BLaER1 treated with 17β-estradiol and CSF1 and Interleukin-3, amounts not matched to agents 10 nM and 100 nM (cell line): ENCODE data around the gene SH3D19.

ENCODE experiments used
- H3K27ac ChIP-seq, 11 experiments: shearing (Covaris generic); formaldehyde crosslinking; 2 replicates each; pipeline ENCODE4 v1.8.1; 2022
- H3K27me3 ChIP-seq, 11 experiments: shearing (Covaris generic); formaldehyde crosslinking; 2 replicates each; pipeline ENCODE4 v1.8.1; 2022
- H3K36me3 ChIP-seq, 11 experiments: shearing (Covaris generic); formaldehyde crosslinking; 2 replicates each; pipeline ENCODE4 v1.8.1; 2022
- H3K4me1 ChIP-seq, 10 experiments: shearing (Covaris generic); formaldehyde crosslinking; 2 replicates each; pipeline ENCODE4 v1.8.1; 2022
- H3K4me2 ChIP-seq, 11 experiments: shearing (Covaris generic); formaldehyde crosslinking; 2 replicates each; pipeline ENCODE4 v1.8.1; 2022
- H3K4me3 ChIP-seq, 10 experiments: shearing (Covaris generic); formaldehyde crosslinking; 2 replicates each; pipeline ENCODE4 v1.8.1; 2022
- H3K9ac ChIP-seq, 11 experiments: shearing (Covaris generic); formaldehyde crosslinking; 2 replicates each; pipeline ENCODE4 v1.8.1; 2022
- H3K9me3 ChIP-seq, 11 experiments: shearing (Covaris generic); formaldehyde crosslinking; replicated peaks in 1 of 11; 2 replicates each; pipeline ENCODE4 v1.8.1; 2022
- H4K20me1 ChIP-seq, 11 experiments: shearing (Covaris generic); formaldehyde crosslinking; 2 replicates each; pipeline ENCODE4 v1.8.1; 2022
- Cebpa-rat ChIP-seq, 11 experiments: shearing (Covaris generic); IDR thresholded peaks; 2 replicates each; pipeline ENCODE4 v1.8.1; 2022

Gene SH3D19

DNA sequence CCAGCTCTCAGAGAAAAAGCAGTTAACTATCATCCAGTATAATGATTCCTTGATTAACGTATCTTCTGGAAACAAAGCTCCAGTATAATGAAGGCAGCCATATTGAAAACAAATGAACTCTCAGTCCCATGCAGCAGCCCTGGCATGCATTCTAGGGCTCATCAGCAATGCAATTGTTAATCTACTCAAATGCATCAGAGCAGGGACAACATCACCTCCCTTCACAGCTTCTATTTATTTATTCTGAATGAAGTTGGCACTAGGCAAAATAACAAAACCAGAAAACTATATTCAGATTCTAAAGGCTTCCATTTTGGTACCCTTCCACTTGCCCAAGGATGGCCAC is 11.4 kb downstream of the SH3D19 start:
- Histone ChIP-seq H3K36me3 (no peaks in the 10 kb centered on the region), H3K9me3 (no peaks in the 10 kb centered on the region), H3K4me3 (no peak overlapping the region), H3K9ac (no peak overlapping the region), H4K20me1 (no peaks in the 10 kb centered on the region), H3K4me1 (no peaks in the 10 kb centered on the region), H3K4me2 (no peak overlapping the region), H3K27ac (no peak overlapping the region), H3K27me3 (no peaks in the 10 kb centered on the region)
- no peak for TF ChIP-seq Cebpa-rat (IDR thresholded peaks at IDR 0.05)

DNA sequence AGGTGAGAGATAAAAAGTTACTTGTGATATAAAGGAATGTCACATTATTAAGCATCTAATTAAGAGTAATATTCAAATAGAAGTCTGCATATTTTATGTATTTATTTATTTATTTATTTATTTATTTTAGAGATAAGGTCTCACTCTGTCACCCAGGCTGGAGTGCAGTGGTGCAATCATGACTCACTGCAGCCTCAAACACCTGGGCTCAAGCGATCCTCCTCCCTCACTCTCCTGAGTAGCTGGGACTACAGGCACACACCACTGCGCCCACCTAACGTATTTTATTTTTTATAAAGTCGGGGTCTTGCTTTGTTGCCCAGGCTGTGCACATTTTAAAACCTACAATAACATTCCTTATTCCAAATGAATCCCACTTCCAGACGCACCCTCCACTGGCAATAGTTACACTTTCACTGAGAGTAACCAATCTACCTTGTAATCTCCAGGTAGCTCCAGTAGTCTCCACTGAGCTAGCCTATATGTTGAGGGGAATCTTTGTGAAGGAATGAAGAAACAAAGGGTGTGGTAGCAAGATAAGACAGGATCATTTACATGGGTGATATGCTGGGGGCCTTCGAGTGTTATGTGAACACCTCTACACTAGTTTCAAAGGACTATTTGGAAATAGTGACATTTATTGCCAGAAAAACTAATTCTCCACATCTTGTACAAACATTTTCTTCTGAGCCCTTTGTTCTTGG is 11.9 kb downstream of the SH3D19 start:
- H3K27me3 ChIP-seq: no peaks in the 10 kb centered on the region
- no peak overlapping the region for H3K9ac ChIP-seq
- H3K4me1 ChIP-seq: no peaks in the 10 kb centered on the region
- no peak for TF ChIP-seq Cebpa-rat (IDR thresholded peaks at IDR 0.05)
- no peak overlapping the region for H3K4me2 ChIP-seq
- H3K9me3 ChIP-seq: no peaks in the 10 kb centered on the region
- H3K36me3 ChIP-seq: no peaks in the 10 kb centered on the region
- no peak overlapping the region for H3K27ac ChIP-seq
- H4K20me1 ChIP-seq: no peaks in the 10 kb centered on the region
- no peak overlapping the region for H3K4me3 ChIP-seq

DNA sequence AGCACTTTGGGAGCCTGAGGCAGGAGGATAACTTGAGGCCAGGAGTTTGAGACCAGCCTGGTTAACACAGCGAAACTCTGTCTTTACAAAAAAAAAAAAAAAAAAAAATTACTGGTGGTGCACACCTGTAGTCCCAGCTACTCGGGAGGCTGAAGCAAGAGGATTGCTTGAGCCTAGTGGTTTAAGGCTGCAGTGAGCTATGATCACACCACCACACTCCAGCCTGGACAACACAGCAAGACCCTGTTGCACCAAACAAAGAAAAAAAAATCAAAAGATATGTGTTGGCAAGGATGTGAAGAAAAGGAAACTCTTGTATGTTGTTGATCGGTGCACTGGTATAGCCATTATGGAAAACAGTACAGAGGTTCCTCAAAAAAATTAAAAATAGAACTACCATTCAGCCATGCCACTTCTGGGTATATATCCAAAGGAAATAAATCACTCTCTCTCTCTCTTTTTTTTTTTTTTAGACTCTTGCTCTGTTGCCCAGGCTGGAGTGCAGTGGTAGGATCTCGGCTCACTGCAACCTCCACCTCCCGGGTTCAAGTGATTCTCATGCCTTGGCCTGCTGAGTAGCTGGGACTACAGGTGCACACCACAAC is 15.2 kb downstream of the SH3D19 start:
- Histone ChIP-seq H3K27me3 (no peaks in the 10 kb centered on the region), H3K36me3 (no peaks in the 10 kb centered on the region), H3K27ac (no peak overlapping the region), H4K20me1 (no peaks in the 10 kb centered on the region), H3K4me3 (no peak overlapping the region), H3K4me2 (no peak overlapping the region), H3K9ac (no peak overlapping the region), H3K9me3 (0 out of 22 replicates have a peak, but pooled peaks cover 0 to 4% (median 0%) of the 10 kb centered on the region in 11 experiments), H3K4me1 (no peaks in the 10 kb centered on the region)
- TF ChIP-seq Cebpa-rat (IDR thresholded peaks at IDR 0.05): no peak

DNA sequence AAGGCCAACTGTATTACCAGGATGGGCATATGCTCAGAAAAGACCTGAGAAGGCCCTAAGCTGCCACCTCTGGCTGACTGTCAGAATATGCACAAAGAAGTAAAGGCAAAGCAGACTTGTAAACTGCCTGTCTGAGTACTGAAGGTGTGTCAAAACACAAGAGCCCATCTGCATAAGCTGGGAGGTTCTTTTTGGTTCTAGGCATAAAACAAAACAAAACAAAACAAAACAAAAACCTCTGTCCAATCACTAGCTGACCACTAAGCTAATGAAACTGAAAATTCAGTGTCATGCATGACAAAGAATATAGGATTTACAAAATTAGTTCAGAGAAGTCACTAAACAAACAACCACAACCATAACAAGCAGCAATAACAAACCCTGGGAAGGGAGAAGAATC is 20.6 kb downstream of the SH3D19 start:
- no peak overlapping the region for H3K9ac ChIP-seq

DNA sequence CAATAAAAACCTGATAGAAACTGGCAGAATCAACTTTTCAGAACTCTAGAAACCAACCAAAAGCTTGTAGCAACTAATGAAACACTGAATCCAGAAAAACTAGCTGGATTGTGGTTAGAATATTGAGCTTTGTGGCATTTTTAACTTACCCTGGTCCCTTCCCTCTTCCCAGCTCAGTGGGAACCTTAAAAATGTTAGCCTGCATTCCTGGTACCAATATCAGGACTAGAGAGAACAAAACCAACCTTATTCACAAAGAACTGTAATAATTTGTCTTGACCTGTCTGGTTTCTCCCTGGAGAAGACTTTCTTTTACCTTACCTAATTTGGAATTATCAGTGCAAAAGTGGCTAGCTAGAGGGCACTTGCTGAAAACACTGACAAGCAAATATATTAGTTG is 21.2 kb downstream of the SH3D19 start:
- H3K27me3 ChIP-seq: no peaks in the 10 kb centered on the region
- TF ChIP-seq Cebpa-rat (IDR thresholded peaks at IDR 0.05): no peak
- H3K36me3 ChIP-seq: no peaks in the 10 kb centered on the region
- H3K27ac ChIP-seq: no peak overlapping the region
- H3K4me2 ChIP-seq: no peak overlapping the region
- no peaks in the 10 kb centered on the region for H3K4me1 ChIP-seq
- H3K4me3 ChIP-seq: no peak overlapping the region
- H3K9me3 ChIP-seq: 0 out of 22 replicates have a peak, but pooled peaks cover 0 to 4% (median 0%) of the 10 kb centered on the region in 11 experiments
- no peaks in the 10 kb centered on the region for H4K20me1 ChIP-seq
- no peak overlapping the region for H3K9ac ChIP-seq

More for the DNA sequence above, 20.6 kb downstream of the SH3D19 start:
- H3K4me2 ChIP-seq: no peak overlapping the region
- 0 out of 22 replicates have a peak, but pooled peaks cover 0 to 4% (median 0%) of the 10 kb centered on the region in 11 experiments for H3K9me3 ChIP-seq
- H3K36me3 ChIP-seq: no peaks in the 10 kb centered on the region
- TF ChIP-seq Cebpa-rat (IDR thresholded peaks at IDR 0.05): no peak
- H4K20me1 ChIP-seq: no peaks in the 10 kb centered on the region
- H3K27me3 ChIP-seq: no peaks in the 10 kb centered on the region
- H3K27ac ChIP-seq: no peak overlapping the region
- no peak overlapping the region for H3K4me3 ChIP-seq
- no peaks in the 10 kb centered on the region for H3K4me1 ChIP-seq

DNA sequence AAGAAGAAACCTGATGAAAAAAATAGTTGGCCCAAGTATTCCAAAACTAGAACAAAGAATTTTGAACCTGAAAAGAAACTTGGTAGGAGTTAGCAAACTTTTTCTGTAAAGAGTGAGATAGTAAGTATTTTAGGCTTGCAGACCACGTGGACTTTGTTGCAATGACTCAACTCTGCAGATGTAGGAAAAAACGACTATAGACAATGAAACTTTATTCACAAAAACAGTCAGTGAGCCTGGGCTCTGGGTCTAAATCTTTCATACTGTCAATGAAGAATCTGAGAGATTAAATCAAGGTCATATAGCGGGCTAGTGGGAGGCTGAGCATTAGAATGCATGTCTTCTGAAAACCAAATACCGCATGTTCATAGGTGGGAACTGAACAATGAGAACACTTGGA is 23.0 kb downstream of the SH3D19 start:
- Histone ChIP-seq H3K9ac (no peak overlapping the region), H4K20me1 (no peaks in the 10 kb centered on the region), H3K4me1 (no peaks in the 10 kb centered on the region), H3K27me3 (no peaks in the 10 kb centered on the region), H3K36me3 (no peaks in the 10 kb centered on the region), H3K4me3 (no peak overlapping the region), H3K27ac (no peak overlapping the region), H3K9me3 (0 out of 22 replicates have a peak, but pooled peaks cover 0 to 3% (median 0%) of the 10 kb centered on the region in 11 experiments), H3K4me2 (no peak overlapping the region)
- TF ChIP-seq Cebpa-rat (IDR thresholded peaks at IDR 0.05): no peak

DNA sequence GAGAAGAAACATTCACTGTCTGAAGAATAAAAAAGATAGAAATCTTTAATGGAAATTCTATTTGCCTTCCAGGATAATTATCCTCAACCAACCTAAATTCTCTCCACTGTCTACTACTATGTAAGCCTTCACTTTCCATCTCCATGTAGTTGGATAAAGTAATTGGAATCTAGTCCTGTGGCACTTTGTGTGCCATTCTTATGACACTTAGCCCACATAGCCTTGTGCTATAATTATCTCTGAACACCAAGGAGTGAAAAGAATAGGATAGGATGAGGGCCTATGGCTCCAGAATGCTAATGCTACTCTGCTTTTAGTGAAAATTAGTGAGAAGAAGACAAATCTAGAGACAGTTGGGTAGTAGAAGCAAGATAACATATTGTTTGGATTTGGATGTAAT is 28.2 kb downstream of the SH3D19 start:
- Histone ChIP-seq H3K4me3 (no peak overlapping the region), H3K4me2 (no peak overlapping the region), H3K4me1 (no peaks in the 10 kb centered on the region), H4K20me1 (no peaks in the 10 kb centered on the region), H3K9me3 (no peaks in the 10 kb centered on the region), H3K27me3 (no peaks in the 10 kb centered on the region), H3K9ac (no peak overlapping the region), H3K27ac (no peak overlapping the region), H3K36me3 (no peaks in the 10 kb centered on the region)
- no peak for TF ChIP-seq Cebpa-rat (IDR thresholded peaks at IDR 0.05)

DNA sequence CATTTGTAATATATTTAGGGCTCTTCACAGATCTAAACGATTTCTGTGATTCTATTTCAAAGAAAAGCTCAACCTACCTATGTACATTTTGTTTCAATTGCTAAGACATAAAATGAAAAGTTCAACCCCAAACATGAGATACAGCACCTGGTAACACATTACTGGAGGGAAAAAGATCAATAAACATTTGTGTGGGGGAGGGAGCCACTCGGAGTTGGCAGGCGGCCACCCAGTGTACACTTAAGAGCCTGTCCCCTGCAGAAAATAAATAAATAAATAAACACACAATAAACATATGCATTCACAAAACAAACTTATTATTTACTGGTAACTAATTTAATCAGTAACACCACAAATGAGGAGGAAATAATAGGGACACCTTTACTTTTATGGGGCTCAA is 29.2 kb downstream of the SH3D19 start:
- Histone ChIP-seq H3K27me3 (no peaks in the 10 kb centered on the region), H4K20me1 (no peaks in the 10 kb centered on the region), H3K36me3 (no peaks in the 10 kb centered on the region), H3K4me2 (no peak overlapping the region), H3K9ac (no peak overlapping the region), H3K27ac (no peak overlapping the region), H3K4me1 (no peaks in the 10 kb centered on the region), H3K4me3 (no peak overlapping the region), H3K9me3 (no peaks in the 10 kb centered on the region)
- no peak for TF ChIP-seq Cebpa-rat (IDR thresholded peaks at IDR 0.05)

DNA sequence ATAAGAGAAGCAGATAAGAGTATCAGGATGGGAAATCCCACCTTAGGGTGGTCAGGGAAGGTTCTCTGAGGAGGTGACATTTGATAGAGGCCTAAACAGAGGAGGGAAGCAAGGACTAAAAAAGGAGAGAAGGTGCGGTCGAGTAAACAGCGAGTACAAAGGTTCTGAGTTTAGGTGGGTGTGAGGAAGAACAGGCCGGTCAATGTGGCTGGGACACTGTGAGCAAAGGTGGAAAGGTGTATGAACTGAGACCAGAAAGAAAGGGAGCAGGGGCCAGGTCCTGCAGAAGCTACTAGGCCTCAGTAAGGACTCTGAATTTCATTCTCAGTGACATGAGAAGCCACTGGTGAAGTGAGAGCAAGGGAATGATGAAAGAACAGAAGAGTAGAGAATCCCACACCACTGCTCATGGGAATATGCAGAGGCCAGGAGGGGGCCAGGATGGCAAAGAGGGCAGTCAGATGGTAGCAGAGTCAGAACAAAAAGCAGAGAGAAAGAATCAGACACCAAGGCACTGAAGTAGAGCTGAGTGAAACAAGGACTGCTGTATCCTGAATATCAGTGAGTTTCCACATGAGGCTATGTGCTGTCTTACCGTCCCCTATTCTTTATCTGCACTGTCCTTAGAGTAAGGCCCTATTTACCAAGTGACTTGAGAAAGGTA is 30.4 kb downstream of the SH3D19 start:
- no peaks in the 10 kb centered on the region for H4K20me1 ChIP-seq
- no peak overlapping the region for H3K9ac ChIP-seq
- H3K9me3 ChIP-seq: peaks cover 0 to 4% (median 0%) of the 10 kb centered on the region in 11 experiments; a peak in 3 of 22 replicates
- H3K27ac ChIP-seq: no peak overlapping the region
- H3K36me3 ChIP-seq: no peaks in the 10 kb centered on the region
- H3K4me1 ChIP-seq: no peaks in the 10 kb centered on the region
- H3K4me2 ChIP-seq: no peak overlapping the region
- H3K4me3 ChIP-seq: no peak overlapping the region
- H3K27me3 ChIP-seq: no peaks in the 10 kb centered on the region
- no peak for TF ChIP-seq Cebpa-rat (IDR thresholded peaks at IDR 0.05)
